ENCODE data around the gene NME1.

DNA sequence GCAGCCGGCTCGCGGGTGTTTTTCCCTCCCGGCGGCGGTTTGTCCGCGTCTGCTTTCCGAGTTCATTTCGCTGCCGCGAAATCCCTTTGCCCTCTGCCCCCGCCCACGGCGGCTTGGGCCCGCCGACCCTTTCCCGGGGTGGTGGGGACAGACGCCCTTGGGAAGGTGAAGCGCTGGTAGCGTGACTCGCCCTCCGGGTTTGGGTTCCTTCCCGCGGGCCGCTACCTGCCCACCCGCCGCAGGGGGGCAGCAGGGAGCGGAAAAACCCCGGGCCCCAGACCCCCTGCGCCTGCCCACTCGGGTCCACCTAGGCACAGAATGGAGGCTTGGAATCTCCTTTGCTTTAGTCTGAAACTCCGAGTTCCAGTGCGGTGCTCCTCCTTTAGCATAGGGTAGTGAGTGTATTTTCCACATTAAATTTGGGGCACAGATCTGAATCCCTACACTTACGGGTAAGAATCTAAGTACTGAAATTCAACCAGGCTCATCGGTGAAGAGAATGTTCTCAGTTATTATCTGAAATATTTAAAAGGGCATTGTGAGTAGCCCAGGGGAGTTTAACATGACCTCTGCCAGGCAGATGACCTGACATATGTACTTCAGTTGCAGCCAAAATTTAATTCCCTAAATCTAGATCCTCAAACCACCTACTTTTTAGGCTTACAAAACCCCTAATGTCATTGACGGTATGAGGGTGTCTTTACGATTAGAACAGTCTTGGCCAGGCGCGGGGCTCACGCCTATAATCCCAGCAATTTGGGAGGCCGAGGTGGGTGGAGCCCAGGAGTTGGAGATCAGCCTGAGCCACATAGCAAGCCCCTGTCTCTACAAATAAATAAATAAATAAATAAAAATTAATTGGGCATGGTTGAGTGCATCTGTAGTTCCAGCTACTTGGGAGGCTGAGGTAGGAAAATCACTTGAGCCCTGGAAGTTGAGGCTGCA is 13.9 kb downstream of the NME1 start:
- TF ChIP-seq, protein P1, sequence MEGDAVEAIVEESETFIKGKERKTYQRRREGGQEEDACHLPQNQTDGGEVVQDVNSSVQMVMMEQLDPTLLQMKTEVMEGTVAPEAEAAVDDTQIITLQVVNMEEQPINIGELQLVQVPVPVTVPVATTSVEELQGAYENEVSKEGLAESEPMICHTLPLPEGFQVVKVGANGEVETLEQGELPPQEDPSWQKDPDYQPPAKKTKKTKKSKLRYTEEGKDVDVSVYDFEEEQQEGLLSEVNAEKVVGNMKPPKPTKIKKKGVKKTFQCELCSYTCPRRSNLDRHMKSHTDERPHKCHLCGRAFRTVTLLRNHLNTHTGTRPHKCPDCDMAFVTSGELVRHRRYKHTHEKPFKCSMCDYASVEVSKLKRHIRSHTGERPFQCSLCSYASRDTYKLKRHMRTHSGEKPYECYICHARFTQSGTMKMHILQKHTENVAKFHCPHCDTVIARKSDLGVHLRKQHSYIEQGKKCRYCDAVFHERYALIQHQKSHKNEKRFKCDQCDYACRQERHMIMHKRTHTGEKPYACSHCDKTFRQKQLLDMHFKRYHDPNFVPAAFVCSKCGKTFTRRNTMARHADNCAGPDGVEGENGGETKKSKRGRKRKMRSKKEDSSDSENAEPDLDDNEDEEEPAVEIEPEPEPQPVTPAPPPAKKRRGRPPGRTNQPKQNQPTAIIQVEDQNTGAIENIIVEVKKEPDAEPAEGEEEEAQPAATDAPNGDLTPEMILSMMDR (IDR thresholded peaks at IDR 0.05), result peak in 2 of 3 donors; percentile 28 to 34
- TF ChIP-seq POLR2A (IDR thresholded peaks at IDR 0.05), result no peak
